ENCODE measurements around the gene TENM3. TPM values are rescaled to one million over a fixed set of nuclear protein-coding genes. Genes with fewer than 3 reads are reported as not detected.

Gene TENM3
- polyA plus RNA-seq, 1 of the 3 experiments (the other 2 are of a cell fraction) = 10.4 TPM

DNA sequence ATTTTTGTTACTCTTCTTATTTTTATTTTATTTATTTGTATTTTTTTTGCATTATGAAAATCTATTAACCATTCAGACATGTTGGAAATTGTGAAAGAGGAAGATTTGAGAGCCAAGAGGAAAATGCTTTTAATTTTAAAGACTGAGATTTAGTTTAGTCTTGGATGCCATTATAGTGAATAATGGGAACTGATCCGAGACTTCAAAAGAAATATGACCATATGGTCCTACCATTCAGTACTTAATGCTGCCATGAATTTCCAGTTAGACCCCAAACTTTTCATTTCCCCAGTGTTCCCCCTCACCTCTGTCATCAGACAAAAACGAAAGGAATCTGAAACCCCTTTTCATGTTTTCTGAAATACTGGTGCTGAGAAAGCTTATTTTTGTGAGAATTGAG is 95.5 kb downstream of the TENM3 start:
- DNase-seq = no peak

More for the DNA sequence above, 95.5 kb downstream of the TENM3 start:
- WGBS (ENCODE audit: low lambda C conversion rate) = 28% methylated on average over 2 of the region's 2 CpGs
- H3K79me2 ChIP-seq (ENCODE audit: insufficient read depth) = no peaks in the 10 kb centered on the region
- H3K4me3 ChIP-seq (ENCODE audit: low read depth in 2 of 2, low read length in 1 of 2) = no peak overlapping the region
- H3K4me2 ChIP-seq = no peak overlapping the region
- no peaks in the 10 kb centered on the region for H3K9me2 ChIP-seq
- no peak overlapping the region for H2AFZ ChIP-seq (ENCODE audit: low read depth)
- peaks cover 0 to 3% of the 10 kb centered on the region in 2 experiments; a peak in 1 of 4 replicates for H3K4me1 ChIP-seq (ENCODE audit: control insufficient read depth in 1 of 2, insufficient read depth in 2 of 2, low read depth in 1 of 2, low read length in 1 of 2)
- no peak overlapping the region for H3K9ac ChIP-seq
- H3F3A ChIP-seq (replicated peaks; ENCODE audit: insufficient read depth) = peaks cover 5% of the 10 kb centered on the region
- H3K36me3 ChIP-seq (replicated peaks in 1 of 2; ENCODE audit: control insufficient read depth in 1 of 2, insufficient read depth in 2 of 2, low read length in 1 of 2) = no peaks in the 10 kb centered on the region
- H3K9me3 ChIP-seq = no peaks in the 10 kb centered on the region
- no peaks in the 10 kb centered on the region for H3K27me3 ChIP-seq (ENCODE audit: insufficient read depth)
- CTCF ChIA-PET = no interaction called here
- H4K20me1 ChIP-seq (ENCODE audit: insufficient read depth) = no peaks in the 10 kb centered on the region
- POLR2A ChIA-PET = no interaction called here
- no peak for TF ChIP-seq RAD21 (IDR thresholded peaks at IDR 0.05; ENCODE audit: low read length)
- TF ChIP-seq, protein P1, sequence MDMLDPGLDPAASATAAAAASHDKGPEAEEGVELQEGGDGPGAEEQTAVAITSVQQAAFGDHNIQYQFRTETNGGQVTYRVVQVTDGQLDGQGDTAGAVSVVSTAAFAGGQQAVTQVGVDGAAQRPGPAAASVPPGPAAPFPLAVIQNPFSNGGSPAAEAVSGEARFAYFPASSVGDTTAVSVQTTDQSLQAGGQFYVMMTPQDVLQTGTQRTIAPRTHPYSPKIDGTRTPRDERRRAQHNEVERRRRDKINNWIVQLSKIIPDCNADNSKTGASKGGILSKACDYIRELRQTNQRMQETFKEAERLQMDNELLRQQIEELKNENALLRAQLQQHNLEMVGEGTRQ (IDR thresholded peaks at IDR 0.05; ENCODE audit: borderline replicate concordance, low read depth, low read length) = no peak
- TF ChIP-seq, protein P2, sequence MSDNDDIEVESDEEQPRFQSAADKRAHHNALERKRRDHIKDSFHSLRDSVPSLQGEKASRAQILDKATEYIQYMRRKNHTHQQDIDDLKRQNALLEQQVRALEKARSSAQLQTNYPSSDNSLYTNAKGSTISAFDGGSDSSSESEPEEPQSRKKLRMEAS (IDR thresholded peaks at IDR 0.05; ENCODE audit: low read depth) = no peak
- TF ChIP-seq, protein P3, sequence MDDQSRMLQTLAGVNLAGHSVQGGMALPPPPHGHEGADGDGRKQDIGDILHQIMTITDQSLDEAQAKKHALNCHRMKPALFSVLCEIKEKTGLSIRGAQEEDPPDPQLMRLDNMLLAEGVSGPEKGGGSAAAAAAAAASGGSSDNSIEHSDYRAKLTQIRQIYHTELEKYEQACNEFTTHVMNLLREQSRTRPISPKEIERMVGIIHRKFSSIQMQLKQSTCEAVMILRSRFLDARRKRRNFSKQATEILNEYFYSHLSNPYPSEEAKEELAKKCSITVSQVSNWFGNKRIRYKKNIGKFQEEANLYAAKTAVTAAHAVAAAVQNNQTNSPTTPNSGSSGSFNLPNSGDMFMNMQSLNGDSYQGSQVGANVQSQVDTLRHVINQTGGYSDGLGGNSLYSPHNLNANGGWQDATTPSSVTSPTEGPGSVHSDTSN (IDR thresholded peaks at IDR 0.05) = 0 out of 2 replicates have a peak, but pooled peaks have one; percentile 3
- no peak for TF ChIP-seq EP300 (IDR thresholded peaks at IDR 0.05; ENCODE audit: borderline replicate concordance in 1 of 2, low read depth in 1 of 2, low read length in 1 of 2)
- TF ChIP-seq, protein P4, sequence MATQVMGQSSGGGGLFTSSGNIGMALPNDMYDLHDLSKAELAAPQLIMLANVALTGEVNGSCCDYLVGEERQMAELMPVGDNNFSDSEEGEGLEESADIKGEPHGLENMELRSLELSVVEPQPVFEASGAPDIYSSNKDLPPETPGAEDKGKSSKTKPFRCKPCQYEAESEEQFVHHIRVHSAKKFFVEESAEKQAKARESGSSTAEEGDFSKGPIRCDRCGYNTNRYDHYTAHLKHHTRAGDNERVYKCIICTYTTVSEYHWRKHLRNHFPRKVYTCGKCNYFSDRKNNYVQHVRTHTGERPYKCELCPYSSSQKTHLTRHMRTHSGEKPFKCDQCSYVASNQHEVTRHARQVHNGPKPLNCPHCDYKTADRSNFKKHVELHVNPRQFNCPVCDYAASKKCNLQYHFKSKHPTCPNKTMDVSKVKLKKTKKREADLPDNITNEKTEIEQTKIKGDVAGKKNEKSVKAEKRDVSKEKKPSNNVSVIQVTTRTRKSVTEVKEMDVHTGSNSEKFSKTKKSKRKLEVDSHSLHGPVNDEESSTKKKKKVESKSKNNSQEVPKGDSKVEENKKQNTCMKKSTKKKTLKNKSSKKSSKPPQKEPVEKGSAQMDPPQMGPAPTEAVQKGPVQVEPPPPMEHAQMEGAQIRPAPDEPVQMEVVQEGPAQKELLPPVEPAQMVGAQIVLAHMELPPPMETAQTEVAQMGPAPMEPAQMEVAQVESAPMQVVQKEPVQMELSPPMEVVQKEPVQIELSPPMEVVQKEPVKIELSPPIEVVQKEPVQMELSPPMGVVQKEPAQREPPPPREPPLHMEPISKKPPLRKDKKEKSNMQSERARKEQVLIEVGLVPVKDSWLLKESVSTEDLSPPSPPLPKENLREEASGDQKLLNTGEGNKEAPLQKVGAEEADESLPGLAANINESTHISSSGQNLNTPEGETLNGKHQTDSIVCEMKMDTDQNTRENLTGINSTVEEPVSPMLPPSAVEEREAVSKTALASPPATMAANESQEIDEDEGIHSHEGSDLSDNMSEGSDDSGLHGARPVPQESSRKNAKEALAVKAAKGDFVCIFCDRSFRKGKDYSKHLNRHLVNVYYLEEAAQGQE (IDR thresholded peaks at IDR 0.05; ENCODE audit: low read depth, low read length) = no peak
- TF ChIP-seq TCF12 (IDR thresholded peaks at IDR 0.05) = peak; percentile 43
- TF ChIP-seq NRF1 (IDR thresholded peaks at IDR 0.05; ENCODE audit: low read depth, low read length) = no peak
- no peak for TF ChIP-seq GABPA (IDR thresholded peaks at IDR 0.05; ENCODE audit: low read depth)
- no peak for TF ChIP-seq RXRA (IDR thresholded peaks at IDR 0.05; ENCODE audit: borderline replicate concordance, low read depth)
- 0 out of 2 replicates have a peak, but pooled peaks have one; percentile 21 for TF ChIP-seq JUND (IDR thresholded peaks at IDR 0.05)
- peak; percentile 58; the same call in 1 of the 2 replicates for TF ChIP-seq NFIC (IDR thresholded peaks at IDR 0.05; ENCODE audit: borderline replicate concordance)
- no peak overlapping the region; a peak in 1 of 4 replicates for H3K27ac ChIP-seq (ENCODE audit: low read depth in 2 of 2, low read length in 1 of 2)
